Smooth muscle cell of the brain vasculature (primary cell): ENCODE measurements around the gene EVL.
"Not testable (repeated sequence)": the region's sequence is repeated elsewhere in the genome, so short reads cannot be mapped to it uniquely, and the experiment has no call there.

Source experiments
- DNase-seq: peaks from one replicate; pipeline ENCODE4 v3.0.0-alpha.2; 2012; ENCODE audit warnings: low read depth, low spot score

The EVL gene, protein sequence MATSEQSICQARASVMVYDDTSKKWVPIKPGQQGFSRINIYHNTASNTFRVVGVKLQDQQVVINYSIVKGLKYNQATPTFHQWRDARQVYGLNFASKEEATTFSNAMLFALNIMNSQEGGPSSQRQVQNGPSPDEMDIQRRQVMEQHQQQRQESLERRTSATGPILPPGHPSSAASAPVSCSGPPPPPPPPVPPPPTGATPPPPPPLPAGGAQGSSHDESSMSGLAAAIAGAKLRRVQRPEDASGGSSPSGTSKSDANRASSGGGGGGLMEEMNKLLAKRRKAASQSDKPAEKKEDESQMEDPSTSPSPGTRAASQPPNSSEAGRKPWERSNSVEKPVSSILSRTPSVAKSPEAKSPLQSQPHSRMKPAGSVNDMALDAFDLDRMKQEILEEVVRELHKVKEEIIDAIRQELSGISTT

DNA sequence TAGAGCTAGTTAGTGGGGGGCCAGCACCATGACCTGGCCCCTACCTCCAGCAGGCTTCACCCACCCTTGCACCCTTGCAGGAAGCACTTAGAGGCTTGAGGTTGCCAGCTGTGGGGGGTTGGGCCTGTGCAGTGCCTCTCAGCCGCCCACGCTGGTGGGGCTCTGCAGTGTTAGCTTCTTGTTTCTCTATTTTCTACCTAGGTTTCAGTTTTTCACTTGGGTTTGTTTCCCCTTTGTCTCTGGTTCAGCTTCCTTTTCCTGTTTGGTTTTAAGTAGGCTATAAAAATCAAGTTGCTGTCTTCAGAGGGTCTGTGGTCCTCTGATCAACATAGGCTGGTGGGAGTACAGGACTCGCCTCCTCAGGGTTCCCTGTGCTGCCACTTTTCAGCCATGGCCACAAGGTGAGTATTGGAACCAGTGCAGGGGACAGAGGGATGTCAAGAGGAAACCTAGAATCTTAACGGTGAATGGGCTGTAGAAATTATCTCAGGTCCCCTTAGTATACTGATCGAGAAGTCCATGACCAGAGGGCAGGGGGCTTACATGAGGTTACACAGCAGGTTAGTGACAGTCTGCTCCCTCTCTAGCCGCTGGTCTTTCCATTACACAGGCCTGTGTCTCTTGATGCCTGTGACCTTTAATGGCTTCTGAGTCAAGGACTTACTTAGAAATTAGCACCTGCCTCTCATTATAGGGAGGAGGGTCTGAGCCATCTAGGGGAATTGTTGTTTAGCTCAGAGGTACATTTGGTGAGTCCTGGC is at the start of gene EVL:
Gene EVL (plus strand): TSS at position 312 of the 761 bp plus-strand sequence. CDS start 79 bp downstream, at position 391.
- no peak for DNase-seq

DNA sequence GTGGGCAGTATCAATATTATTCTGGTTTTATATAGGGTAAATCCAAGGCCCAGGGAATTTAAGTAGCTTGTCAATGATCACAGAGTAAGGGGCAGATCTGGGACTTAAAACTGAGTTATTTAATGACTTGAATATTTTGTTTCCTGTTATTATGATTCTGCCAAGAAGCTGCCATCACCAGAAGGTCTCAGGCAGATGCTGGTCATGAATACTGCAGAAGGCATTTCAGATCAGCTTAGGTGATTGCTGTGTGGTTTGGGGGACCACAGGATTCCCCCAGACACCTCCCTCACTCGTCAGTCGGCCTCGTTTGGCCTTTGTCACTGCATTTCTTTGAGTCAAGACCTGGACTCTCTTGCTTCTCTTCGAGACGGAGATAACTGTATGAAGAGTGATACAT is 47.7 kb upstream of the EVL start:
- DNase-seq, result no peak

DNA sequence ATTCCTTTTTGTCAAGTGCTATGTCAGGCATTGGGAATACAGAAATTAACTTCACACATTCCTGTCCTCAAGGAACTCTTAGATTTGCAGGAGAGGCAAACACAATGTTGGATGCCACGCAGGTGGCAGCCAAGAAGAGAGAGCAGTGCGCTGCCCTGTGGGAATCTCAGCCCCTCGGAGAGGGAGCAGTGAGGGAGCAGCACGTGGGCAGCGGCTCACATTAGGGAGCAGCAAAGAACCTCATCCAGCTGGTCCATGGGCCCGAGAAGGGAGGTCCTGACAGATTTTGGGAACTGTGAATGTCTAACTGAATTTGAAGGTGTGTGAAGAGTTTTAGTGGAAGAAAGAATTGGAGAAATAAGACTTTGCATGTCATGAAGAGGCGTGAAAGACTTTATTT is 47.2 kb upstream of the EVL start:
- no peak for DNase-seq

DNA sequence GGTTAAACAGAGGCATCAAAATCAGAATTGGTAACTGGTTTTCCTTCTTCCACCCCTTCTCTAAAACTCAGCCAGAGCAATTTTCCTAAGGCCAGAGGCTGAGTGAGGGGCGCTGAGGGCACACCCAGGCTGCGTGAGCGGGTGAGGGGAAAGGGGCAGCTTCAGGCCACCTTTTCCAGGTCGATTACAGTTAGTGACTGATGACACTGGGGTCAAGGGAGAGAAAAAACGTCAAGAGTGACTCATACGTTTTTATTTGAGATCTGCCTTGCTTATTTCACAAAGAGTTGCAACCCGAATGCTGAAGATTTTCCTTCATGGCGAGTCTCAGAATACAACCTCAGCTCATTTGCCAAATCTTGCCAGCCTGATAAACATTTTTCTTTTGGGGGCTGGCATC is 46.7 kb upstream of the EVL start:
- no peak for DNase-seq

DNA sequence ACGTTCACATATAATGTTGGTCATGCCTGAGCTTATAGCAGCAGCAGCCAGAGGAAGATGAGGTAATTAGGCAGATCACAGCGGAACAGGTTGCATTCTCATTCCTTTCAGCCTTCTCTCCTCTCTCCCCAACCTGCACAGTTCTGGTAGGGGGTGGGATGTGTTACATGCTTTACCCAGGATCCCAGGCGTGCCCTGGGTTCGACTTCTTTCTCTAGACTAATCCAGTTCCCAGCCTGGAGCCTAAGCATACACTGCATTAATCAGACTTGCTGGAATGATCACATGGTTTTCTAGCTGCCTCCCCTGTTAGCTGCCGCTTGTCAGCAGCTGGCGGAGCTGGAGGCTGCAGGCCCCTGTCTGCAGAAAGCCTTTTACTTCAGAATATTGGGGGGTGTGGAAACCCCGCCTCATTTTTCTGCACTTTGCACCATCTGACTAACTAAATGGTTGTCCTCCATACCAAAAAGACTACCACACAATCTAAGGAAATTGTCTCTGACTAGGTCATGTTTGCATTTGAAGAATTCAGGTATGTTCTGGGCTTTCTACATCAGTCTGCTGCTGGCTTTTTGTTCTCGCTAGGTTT is 46.0 kb upstream of the EVL start:
- DNase-seq, result no peak

DNA sequence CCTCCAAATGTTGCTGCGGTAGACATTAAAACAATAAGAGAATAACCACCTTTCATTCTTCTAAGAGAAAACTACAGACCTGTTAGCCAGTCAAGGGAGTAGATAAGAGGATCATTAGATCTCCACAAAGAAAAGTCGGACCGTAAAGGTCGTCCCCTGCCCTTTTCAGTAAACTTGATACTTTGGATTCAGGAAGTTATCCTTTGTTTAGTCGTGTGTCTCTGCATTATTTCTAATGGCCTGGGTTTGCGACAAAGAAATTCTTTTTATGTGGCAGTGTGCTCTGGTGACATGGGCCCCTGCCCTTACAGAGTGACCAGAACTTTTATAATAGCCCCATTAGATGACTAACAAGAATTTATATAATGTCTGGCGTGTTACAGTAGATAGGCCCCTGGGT is 44.6 kb upstream of the EVL start:
- DNase-seq, result no peak

DNA sequence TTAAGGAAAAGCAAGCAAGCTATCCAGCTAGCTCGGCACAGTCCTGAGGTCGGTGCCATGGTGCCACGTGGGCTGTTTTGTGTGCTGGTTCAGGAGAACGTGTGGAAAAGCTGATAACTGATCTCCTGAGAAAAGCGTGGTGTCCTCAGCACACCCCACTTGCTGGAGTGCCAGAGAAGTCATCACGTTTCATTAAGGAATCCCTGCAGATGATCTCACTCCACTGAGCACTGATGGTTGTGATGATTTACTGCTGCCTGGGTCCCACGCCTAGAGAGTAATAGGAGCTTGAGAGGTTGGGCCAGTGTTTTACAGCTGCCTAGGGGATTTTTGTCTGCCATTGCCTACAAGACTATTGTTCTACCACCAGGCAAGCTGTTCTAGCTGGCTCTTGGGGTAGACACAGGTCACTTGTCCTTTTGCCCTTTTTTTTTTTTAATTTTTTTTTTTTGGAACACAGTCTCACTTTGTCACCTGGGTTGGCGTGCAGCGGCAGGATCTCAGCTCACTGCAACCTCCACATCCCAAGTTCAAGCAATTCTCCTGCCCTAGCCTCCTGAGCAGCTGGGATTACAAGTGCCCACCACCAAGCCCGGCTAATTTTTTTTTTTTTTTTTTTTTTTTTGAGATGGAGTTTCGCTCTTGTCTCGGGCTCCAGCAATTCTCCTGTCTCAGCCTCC is 42.3 kb upstream of the EVL start:
- DNase-seq, result no peak

DNA sequence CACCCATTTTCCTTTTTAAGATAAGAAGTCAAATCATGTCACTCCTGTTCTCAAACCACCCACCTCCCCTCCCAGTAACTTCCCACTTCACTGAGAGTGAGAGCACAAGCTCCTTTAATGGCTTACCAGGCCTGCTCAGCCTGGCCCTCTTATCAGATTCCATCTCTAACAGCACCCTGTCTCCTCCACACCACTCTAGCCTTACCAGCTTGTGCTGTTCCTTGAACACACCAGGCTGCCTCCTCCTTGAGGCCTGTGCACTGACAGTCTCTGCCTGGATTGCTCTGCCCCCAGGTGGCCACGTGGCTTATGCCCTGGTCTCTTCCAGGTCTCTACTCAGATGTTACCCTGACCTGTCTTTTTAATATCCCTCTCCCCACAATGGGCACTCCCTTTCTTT is 40.1 kb upstream of the EVL start:
- DNase-seq, result no peak

DNA sequence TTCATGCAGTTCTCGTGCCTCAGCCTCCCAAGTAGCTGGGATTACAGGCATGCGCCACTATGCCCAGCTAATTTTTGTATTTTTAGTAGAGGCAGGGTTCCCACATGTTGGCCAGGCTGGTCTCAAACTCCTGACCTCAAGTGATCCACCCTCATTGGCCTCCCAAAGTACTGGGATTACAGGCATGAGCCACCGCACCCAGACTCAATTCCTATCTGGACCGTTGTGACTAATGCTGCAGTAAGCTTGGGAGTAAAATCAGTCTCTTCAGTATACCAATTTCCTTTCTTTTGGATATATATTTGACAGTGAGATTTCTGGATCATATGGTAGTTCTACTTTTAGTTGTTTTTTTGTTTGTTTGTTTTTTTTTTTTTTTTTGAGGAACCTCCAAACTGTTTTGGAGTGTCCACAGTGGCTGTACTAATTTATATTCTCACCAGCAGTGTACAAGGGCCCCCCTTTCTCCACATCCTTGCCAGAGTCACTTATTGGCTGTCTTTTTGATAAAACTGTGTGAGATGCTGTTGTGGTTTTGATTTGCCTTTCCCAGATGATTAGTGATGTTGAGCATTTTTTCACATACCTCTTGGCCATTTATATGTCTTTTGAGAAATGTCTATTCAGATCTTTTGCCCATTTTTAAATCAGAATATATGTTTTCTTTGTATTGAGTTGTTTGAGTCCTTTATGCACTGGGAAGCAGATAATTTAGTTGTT is 37.3 kb upstream of the EVL start:
- DNase-seq, result no peak

DNA sequence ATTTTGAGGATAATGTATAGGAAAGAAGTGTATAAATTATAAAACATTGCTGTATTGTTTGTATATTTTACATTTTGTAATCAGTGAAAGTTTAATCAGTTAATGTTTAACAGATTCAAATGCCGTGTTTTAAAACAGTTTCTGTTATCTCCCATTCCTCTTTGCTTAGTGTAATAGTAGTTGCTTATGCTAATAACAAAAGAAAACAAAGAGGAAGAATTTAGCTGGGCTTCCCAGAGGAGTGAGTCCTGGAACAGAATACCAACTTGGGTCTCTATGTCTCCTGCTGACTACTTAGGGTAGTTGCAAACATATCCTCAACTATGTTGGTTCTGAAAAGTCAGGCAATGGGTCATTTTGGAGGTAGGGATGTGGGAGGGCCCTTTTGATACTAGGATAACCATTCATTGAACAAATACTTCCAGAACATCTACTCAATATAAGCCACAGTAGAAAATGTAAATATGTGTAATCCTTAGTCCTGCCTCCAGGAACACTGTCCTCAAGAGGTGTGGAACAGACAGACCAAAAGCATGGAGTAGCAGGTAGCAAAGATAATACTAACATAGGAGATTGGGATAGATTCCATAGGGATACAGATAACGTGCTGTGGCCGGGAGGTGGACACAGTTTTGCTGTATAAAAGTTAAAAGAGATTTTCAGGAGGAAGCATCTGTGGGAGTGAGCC is 36.1 kb upstream of the EVL start:
- no peak for DNase-seq

DNA sequence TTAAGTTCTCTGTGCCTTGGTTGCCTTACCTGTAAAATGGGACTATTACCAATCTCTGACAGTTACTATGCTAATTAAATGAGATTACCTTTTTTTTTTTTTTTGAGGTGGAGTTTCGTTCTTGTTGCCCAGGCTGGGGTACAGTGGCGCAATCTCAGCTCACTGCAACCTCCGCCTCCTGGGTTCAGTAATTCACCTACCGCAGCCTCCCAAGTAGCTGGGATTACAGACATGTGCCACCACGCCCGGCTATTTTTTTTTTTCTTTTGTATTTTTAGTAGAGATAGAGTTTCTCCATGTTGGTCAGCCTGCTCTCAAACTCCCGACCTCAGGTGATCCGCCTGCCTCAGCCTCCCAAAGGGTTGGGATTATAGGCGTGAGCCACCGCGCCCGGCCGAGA is 35.2 kb upstream of the EVL start:
- not testable (repeated sequence) for DNase-seq

DNA sequence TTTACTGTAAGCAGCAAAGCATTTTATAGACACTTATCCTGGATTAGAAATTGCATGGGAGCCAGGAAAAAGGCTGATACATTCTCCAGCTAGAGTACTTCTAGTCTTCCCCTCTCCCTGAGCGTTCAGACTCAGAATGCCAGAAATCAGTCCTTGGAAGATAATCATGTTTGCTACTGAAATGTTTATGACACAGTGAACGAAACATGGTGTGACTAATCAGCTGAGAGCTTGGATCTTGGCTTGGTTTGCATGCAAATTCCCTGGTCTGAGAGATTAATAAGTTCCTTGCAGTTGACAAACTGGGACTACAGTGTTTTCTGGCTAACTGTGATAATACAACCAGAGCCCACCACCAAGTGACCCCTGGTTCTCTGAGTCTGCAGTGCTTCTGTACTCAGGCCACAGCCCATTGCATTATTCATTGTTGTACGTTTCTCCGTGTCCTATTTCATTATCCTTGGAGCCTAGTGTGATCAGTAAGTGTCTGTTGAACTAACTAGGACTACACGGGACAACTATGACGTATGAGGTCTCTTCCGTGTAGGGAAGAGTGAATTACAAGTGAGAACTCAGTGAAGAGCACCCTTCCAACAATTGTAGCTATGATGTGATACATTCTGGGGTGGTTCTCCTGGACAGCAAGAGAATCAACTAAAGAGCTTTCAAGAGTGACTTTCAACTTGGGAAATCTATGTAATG is 34.6 kb upstream of the EVL start:
- no peak for DNase-seq

DNA sequence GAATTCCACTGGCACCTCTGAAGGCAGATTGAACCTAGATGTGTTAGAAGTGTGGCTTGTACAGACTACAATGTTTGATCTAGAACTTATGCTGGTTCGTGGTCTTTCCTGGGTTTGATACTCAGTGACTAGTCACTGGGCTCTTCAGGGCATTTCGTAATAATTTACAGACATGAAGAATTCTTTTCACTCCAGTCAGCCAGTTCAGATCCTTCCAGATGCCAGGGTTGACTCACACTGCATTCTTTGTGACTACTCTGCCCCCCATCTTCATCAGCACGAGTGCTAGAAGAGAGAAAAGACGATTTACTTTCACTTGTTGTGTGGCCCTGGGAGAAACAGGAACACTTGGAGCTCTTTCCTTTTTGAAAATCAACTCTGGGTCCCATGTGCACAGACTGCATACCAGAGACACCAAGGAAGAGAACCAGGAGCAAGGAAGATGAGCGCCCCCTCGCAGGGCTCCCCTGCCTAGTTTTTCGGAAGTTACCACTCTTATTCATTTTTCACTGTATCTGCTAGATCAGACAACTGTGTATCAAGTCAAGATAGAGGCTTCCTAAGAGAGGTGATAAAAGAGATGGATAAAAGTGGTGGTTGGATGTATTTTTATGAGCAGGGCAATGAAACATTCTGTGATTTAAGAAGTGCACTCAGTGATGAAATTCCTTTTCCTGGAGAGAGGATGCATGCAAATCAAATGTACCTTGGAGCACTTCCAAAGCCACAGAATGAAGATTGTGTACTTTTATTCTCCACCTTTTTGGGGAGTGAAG is 33.5 kb upstream of the EVL start:
- DNase-seq, result peak; percentile 82

DNA sequence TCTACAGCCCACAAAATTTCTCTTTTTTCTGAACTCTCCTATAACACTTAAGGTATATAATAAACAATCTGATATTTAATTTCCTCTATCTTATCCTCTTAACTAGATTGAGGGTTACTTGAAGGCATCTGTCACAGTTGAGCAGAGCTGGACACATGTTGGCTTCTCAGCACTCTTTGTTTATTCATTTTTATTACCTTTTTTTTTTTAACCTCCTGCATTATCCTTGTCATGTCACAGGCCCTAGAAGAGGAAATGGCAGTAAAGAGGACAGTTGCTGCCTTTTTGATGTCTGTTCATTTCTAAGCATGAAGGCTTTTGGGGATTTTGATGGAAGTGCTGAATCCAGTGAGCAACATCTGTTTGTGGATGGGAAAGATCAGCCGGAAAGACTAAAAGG is 32.5 kb upstream of the EVL start:
- DNase-seq, result no peak

DNA sequence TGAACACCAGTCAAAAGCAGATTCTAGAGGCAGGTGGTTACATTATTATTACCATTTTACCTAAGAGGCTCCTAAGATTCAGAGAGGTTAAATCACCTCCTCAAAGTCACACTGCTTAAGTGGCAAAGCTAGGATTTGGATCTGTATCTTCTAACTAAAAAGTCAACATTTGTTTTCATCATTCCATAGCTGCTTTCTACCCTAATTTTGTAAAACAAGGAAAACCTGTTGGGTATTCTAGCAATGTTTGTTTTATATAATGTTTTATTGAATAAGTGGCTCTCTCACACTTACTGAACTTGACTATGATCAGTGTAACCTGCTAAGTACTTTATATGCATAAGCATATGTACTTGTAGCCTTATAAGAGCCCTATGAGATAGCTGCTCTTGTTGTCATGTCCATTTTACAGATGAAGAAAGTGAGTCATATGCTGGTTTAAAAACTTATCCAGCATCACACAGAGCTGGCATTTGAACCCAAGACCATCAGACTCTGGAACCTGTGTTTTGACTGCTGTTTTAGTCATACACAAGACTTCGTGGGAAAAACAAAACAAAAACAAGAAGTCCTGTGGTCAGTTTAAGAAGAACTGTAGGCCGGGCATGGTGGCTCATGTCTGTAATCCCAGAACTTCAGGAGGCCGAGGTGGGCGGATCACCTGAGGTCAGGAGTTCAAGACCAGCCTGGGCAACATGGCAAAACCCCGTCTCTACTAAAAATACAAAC is 31.7 kb upstream of the EVL start:
- DNase-seq, result no peak

DNA sequence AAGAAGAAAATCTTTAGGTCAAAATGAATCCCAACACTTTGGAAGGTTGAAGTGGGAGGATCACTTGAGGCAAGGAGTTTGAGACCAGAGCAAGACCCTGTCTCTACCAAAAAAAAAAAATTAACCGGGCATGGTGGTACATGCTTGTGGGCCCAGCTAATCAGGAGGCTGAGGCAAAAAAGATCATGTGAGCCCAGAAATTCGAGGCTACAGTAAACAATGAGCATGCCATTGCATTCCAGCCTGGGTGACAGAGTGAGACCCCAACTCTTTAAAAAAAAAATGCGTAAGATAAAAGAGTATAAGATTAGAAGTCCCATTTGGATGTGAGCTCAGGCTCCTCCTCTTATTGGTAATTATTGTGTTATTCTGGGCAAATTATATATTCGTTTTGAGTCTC is 30.8 kb upstream of the EVL start:
- no peak for DNase-seq

DNA sequence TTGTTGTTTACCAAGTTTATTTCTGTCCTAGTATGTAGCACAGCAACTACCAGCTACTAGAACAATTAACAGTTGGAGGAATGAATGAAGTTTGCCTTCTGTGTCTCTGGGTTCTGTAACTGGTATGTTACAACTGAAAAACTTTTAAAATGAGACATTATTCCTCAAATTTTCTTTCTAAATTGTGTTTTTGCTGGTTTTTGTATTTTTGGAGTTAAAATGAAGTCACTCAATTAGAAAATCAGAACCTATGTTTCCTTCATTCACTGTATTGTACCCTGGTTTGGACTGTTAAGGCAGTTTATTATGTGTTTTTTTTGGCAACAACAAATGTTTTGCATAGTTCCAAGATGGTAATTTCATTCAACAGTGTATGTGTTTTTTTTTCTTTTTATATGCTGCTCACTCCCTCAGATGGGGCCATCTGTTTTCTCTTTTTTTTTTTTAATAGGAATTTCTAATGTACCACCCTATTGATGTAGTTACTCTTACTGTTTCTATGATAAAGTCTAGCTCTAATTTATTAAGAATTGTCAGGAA is 30.2 kb upstream of the EVL start:
- no peak for DNase-seq

DNA sequence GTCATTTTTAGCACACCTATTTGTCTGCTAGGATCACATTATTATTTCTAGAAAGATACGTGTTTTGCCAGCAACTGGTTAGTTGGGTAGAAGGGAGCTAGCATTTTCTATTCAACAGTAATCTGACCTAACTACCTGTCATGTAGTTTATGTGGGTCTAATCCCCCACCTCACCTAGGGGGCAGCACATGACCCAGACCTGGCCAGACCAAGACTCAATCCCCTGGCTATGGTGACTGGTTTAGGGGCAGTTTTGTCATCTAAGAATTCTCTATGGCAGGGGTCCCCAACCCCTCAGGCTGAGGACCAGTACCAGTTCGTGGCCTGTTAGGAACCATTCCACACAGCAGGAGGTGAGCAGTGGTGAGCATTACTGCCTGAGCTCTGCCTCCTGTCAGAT is 29.5 kb upstream of the EVL start:
- DNase-seq, result no peak

DNA sequence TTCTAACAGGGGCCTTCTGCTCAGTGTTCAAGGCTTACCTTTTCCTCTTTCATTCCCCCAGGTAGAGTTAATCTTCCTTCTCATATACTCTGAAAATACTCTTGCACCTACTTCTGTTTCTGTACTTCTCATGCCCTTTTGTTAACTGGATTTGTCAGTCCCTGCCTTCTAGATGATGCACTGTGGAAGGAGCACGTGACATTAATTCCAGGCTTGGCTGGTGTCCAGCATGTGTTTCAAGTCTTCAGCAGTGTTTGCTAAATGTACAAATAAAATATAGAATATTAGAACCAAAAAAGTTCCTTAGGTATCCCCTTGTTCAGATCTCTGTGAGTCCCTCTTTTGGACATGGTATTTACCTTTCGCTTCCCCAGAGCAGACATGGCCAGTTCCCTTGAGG is 27.9 kb upstream of the EVL start:
- DNase-seq, result no peak
